Stimulated activated CD4-positive, alpha-beta T cell treated with anti-CD3 and anti-CD28 coated beads, Interleukin-2, amount 100 ng/mL, for 48 hours (primary cell): ENCODE results near the gene DCAKD.

ENCODE experiments used
- DNase-seq, 2 donors: peaks; one replicate each; pipeline ENCODE4 v3.0.0-alpha.2; 2020

Gene DCAKD

GRCh38 chr17:45029758-45030423, 21.5 kb downstream of the DCAKD start:
- no peak for DNase-seq

GRCh38 chr17:45029096-45029495, 22.3 kb downstream of the DCAKD start:
- no peak for DNase-seq

GRCh38 chr17:45022655-45023339, 28.6 kb downstream of the DCAKD start:
- DNase-seq: no peak

DNA sequence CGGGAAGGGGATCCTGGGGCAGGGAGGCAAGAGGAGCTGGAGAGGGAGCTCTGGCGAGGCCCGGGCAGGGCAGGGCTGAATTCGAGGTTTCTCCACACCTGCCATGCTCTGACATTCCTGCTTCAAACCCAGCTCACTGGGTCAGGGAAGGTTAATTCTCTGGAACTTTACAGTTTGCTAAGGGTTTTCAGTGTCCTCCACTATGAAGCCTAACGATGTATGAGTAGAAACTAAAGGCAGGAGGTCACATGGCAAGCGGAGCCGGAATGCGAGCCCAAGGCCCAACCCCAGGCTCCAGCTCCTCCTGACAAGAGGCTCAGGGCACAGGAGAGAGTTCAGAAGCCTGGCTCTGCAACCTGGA, 29.2 kb downstream of the DCAKD start:
- no peak for DNase-seq

DNA sequence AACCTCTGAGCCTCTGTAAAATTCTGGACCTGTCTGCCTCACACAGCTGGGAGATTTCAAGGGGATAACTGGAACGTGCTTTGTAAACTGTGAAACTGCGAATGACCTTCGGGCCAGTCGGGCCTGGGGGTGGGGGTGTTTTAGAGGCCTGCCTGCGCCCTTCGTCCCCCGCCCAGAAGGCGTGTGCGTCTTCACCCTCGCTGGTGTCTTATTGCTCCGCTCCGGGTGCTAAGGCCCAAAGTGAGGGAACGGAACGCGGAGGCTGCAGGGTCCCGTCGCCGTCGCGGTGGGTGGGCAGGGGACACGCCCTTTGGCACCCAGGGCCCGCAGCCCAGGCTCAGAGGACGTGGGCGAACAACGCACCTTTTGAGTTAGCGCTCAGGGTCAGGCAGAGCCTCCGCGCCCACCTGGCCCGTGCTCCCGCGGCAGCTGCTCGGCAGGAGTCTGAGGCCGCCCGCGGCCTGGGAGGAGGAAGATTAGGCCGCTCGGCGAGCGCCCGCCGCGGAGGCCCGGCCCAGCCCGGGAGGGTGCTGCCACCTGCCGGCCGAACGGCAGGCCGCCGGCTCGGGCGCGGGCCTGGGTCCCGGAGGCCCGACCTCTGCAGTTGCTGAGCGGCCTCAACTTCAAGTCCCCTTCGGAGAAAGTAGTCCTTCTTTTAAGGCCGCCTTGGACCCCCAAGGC, 29.7 kb downstream of the DCAKD start:
- DNase-seq: peak; percentile 67 to 81

DNA sequence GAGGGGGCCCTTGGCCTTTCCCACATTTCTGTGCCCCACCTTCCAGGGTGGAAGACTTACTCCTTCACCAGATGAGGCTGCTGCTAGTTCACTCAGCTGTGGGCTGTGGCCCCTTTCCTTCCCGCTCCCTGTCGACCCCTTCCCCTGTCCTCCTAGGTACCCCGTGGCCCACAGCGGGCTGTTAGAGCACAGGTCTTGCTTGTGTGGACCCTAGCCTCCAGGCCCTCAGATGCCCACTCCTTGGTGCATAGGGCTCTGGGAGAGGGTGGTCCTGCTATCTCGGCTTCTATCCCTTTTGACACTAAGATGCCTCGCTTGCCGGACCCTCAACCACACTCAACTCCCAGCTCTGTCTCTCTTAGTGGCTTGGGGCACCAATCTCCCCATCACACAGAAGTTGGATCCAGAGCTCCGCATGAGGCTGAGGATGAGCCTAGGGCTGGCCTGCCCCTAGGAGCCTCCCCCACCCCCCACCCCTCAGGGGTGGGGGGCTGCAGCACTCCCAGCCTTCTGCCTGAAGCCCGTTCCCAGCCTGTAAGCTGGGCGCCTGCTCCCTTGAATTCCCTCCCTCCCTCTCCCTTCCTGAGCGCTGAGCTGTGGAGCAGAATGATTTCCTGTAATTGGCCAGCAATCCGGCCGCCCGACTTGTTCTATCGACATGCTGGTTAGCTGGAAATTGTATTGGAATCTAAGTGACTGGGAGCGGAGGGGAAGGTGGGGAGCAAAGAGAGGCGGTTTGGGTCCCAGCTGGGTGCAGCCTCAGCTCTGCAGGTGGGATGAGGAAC, 30.9 kb downstream of the DCAKD start:
- DNase-seq: no peak

GRCh38 chr17:45018848-45019711, 32.4 kb downstream of the DCAKD start:
- DNase-seq: peak; percentile 17 to 45

DNA sequence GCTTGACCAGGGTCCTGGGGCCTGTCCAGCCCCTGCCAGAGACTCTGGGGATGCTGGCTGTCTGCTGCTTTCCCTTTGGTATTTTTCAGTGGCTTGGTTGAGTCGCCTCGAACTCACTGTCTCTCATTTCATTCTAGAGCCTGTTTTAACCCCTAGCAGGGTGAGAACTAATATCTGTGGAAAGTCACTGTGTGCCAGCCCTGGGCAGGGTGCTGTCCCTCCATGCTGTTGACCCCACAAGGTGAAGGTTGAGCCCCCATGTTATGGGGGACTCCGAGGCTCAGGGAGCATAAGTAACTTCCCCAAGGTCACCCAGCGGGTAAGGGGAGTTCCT, 33.0 kb downstream of the DCAKD start:
- no peak for DNase-seq

- no peak for DNase-seq
These were observed 34.6 kb downstream of the DCAKD start for GRCh38 chr17:45016823-45017222.

DNA sequence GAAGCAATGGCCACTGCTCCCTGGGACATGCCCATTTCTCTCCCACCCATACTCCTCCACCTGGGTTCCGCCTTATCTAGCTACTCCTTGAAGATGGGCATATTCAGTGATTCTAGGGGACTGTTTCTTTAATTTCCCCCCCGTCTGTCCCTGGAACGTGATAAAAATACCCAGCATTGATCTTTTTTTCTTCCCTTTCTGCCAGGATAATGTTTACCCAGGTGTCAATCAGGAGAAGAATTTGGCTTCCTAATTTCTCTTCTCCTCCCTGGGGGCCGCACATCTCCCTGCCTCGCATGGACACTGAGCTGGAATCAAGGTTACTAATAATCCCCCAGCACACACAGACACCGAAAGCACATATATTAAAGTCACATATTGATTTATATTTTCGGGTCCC, 35.2 kb downstream of the DCAKD start:
- DNase-seq: no peak

DNA sequence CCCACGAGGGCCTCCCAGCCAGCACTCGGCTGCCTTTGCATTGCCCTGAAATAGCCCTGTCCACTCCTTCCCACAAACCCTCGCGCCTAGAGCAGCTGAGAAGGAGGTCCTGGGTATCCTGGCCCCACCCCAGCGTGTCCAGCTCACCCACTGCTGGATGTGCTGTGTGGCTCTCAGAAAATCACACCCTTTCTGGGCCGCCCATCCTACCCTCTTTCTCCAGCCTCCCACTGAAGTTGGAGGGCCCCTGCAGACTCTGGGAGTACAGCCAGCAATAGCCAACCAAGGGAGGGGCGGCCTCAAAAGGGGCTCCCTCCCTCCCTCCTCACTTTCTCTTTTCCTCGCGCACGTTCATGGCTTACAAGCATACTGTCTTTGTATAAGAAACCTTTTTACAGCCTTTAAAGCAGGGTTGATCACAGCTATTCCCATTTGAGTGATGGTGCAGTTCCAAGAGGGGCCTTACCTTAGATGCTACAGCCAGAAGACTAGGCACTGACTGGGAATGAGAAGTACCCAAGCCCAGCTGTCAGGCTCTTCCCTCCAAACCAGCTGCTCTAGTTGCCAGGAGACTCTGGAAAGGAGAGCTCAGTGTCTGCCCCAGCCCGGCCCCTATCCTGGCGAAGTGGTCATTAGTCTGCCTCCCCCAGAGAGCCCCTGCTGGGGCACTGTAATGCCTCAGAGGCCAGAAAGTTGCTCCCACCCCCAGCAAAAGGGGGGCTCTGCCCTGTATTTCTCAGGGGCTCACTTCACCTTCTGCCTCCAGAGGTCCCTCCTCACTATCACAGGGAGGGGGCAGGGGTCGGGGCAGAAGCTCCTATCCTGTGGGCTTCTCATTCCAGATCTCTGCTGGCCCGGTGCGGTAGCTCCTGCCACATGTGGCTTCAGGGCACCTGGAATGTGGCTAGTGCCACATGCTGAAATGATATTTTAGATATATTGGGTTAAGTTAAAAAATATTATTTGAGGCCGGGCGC, 38.1 kb downstream of the DCAKD start:
- DNase-seq: no peak

GRCh38 chr17:45011767-45012166, 39.7 kb downstream of the DCAKD start:
- DNase-seq: no peak

DNA sequence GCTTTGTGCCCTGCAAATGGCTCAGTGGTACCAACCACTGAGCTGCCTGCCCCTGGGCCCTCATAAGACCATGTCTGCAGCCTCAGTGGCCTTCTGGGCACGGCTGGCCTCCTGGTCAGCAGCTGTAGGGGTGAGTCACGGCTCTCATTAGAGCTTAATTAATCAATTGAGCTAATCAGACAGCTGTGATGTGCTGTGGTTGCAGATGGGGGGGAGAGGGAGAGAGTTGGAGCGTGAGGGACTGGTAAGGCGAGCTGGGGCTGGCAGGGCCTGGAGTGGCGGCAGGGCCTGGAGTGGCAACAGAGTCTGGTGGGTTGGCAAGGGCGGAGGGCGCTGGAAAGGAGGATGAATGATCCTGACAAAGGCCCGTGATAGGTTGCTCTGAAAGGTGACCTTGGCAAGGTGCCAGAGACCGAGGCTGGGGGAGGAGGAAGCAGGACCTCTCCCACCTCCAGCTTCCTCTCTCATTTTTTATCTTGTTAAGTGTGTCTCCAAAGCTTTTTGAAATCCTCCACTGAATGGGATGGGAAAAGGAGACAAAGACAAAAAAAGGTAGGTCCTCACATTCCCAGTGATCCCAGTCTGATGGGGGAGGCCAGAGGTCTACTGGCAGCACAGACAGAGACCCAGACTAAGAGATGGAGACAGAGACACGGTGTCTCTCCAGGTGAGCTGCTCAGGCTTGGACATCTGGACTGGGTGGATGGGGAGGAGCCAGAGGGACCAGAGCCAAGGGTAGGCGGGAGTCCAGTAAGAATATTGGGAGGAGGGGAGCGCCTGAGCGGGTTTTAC, 41.6 kb downstream of the DCAKD start:
- DNase-seq: no peak

- DNase-seq: no peak
These were observed 43.2 kb downstream of the DCAKD start for GRCh38 chr17:45008216-45008615.

- no peak for DNase-seq
These were observed 44.4 kb downstream of the DCAKD start for GRCh38 chr17:45006927-45007461.

- no peak for DNase-seq
These were observed 45.7 kb downstream of the DCAKD start for GRCh38 chr17:45005700-45006099.

DNA sequence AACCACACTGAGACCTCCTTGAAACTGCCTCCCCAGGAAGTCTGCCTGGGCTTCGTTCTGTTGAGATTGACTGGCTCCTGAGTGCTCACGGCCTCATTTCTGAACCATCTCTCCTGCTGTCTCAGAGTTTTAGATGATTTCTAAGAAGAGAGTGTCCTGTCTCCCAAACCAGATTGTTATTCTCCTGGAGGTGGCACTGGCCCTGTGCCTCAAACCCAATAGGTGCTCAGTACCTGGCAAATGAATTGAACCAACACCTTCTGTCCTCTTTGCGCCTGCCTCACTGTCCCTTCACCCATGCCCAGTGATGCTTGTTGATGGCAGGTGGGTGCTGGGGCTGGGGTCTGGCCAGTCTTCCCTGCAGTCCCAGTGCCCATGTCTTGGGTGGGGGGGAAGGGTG, 47.0 kb downstream of the DCAKD start:
- DNase-seq: no peak

DNA sequence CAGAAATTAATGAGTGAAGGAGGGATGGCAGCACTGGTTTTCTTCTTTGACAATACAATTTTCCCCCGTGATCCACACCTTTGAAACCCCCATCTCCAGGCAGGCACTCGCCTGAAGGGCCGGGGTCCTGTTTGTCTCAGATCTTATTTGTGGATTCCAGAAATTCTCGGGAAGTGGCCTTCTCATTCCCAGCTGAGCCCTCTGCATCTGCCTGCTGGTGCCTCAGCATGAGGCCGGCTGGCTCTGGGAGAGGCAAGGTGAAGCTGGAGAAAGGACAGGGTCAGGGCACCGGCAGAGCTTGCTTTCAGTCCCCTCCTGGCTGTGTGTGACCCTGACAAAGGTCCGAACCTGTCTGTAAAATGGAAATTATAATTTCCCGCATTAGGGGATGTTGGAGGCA, 47.6 kb downstream of the DCAKD start:
- no peak for DNase-seq

GRCh38 chr17:45001310-45001709, 50.1 kb downstream of the DCAKD start:
- DNase-seq: no peak

DNA sequence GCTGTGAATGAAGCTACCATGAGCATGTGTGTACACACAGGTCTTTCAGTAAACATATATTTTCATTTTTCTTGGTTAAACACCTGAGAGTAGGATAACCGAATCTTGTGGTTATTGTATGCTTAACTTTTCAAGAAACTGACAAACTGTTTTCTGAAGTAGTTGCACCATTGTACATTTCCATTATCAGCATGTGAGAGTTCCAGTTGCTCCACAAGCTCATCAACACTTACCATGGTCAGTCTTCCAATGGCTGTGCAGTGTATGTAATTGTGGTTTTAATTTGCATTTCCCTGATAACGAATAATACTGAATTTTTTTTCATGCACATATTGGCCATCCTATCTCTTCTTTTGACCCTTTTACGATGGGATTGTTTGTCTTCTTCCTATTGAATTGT, 52.0 kb downstream of the DCAKD start:
- no peak for DNase-seq
